HG02884 (cell line): ENCODE data around the gene HAVCR1.

Experiments used
- ATAC-seq: cut with Tn5 transposase; IDR thresholded peaks from one replicate; pipeline ENCODE4 v1.9.1; 2021; ENCODE audit warnings: mild to moderate bottlenecking, moderate library complexity; ENCODE audit not compliant: unreplicated experiment

Gene HAVCR1

DNA sequence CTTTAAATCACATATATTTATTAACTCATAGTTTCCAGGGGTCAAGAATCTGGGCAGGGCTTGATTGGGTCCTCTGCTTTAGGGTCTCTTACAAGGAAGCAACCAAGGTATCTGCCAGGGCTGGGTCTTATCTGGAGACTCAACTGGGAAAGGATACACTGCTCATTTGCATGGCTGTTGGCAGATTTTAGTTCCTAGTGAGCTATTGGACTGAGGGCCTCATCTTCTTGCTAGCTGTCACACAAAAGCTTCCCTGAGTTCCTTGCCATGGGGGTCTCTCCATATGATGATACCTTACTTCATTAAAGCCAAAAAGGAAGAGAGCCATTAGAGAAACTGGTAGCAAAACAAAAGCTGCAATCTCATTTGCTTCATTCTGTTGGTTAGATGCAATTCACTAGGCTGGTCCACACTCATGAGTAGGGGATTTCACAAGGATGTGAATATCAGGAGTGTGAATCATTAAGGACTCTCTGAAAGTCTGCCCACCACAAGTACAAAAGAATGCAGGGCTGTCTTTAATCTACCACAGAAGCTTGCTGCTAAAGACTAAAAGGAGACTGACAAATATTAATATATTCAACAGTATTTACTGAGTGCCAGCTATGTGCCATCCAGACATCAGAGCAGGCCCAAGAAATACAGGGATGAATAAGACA, 53.9 kb downstream of the HAVCR1 start:
- peak; percentile 60 for ATAC-seq

DNA sequence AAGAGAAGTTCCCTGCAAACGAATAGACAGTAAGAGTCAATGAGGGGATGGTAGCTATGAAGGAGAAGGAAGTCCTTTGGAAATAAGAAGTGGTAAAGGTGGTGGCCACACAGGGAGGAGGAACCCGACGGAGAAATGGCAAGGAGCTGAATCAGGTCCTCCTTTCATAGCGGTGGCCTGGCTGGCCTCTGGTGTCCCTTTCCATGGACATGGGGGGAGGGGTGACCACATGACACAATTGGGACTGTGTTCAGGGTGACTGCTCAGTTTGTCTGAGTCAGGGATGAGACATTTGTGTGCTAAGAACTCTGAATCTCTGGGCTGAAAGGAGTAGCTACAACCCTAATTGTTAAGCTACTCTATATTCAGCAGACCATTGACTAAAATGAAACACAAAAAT, 67.2 kb downstream of the HAVCR1 start:
- no peak for ATAC-seq

DNA sequence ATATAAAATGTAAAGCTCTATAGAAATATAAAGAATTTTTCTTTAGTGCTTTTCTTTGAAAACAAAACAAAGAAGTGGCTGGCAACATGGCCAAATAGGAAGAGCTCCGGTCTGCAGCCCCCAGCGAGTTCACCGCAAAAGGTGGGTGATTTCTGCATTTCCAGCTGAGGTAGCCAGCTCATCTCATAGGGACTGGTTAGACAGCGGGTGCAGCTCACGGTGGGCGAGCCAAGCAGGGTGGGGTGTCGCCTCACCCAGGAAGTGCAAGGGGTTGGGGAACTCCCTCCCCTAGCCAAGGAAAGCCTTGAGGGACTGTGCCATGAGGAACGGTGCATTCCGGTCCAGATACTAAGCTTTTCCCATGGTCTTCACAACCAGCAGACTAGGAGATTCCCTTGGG, 74.9 kb downstream of the HAVCR1 start:
- ATAC-seq, result no peak

DNA sequence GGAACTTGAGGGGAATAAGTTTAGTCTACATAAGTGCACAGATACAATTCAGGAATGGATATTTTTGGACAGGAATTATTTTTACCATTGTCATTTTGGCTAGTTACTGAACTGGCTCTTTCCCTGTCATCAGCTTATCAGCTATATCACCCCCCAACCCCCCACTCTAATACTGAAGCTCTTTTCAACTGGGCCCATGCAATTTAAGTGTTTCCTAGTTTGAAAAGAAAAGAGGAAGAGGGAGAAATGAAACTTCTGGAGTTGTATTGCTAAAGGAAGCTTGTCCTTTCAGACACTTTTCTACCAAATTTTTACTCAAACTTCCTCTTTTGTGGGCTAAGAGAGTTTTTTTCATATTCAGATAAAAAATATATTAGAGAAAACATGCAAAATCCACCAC, 77.4 kb downstream of the HAVCR1 start:
- no peak for ATAC-seq
